ENCODE data around the gene TRAPPC12. TPM values are rescaled to one million over a fixed set of nuclear protein-coding genes. Genes with fewer than 3 reads are reported as not detected.
A peak's percentile ranks its signal among the peaks of the same experiment; 100 is the strongest.

The TRAPPC12 gene
- polyA plus RNA-seq, 6 donors from 2014 or later = 31.3 to 36.3 (median 33.1) TPM

DNA sequence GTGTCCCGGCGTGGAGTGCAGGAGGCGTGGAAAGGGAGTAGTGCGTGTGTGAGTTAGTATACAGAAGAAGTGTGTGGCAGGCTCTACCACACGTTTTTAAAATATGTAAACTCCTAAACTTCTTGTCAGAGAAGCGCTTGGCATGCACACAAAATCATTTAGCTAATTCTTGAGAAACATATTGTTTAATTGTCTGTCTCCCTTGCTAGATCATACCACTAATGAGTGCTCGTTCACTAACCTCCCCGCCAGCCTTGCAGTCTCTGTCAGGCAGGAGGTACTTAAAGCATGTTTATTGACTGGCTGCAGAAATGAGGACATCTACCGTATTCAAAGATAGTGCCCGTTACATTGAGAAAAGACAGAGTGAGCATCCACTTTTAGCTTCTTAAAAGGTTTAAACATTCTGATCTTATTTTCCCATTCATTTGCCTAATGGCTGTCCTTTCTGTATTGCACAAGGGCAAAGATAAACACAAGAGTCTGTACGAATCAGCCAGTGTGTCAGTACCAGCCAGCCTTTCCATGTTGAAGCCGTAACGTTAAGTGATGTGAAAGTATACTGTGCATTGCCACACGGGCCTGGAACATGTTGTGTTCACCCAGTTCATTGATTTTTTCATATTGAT is 41.4 kb downstream of the TRAPPC12 start:
- ATAC-seq (ENCODE audit: low read depth in 2 of 2) (no peak), DNase-seq (no peak)
- Mint-ChIP-seq H3K27ac (peak overlapping the region in 1 of 6 donors; percentile 54), H3K36me3 (peaks cover 4 to 19% of the 10 kb centered on the region in 2 donors), H3K27me3 (no peaks in the 10 kb centered on the region), H3K4me3 (no peak overlapping the region), H3K9me3 (no peaks in the 10 kb centered on the region), H3K4me1 (peaks cover 21 to 39% (median 28%) of the 10 kb centered on the region in 3 donors)

DNA sequence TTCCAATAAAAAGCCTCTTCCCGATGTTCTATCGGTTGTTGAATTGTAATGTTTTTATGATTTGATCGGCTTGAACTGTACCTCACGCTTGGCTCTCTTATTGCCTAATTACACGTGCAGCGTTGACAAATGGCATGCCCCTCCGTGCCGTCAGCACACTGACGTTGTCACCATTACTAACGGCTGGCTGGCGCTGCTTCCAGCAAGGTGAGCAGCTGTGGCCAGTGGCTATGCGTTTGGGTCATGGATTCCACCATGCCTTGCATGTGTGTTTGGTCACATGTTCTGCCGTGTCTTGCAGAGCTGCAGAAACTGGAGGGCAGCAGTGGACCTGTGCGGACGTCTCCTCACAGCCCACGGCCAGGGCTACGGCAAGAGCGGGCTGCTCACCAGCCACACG is 42.1 kb downstream of the TRAPPC12 start:
- Mint-ChIP-seq H3K27me3 (no peaks in the 10 kb centered on the region), H3K36me3 (peaks cover 7 to 19% of the 10 kb centered on the region in 2 donors), H3K9me3 (no peaks in the 10 kb centered on the region), H3K27ac (peak overlapping the region in 2 of 6 donors; percentile 62 to 90), H3K4me3 (no peak overlapping the region), H3K4me1 (peaks cover 21 to 39% (median 28%) of the 10 kb centered on the region in 3 donors)
- ATAC-seq (ENCODE audit: low read depth in 2 of 2) = no peak
- DNase-seq = no peak

DNA sequence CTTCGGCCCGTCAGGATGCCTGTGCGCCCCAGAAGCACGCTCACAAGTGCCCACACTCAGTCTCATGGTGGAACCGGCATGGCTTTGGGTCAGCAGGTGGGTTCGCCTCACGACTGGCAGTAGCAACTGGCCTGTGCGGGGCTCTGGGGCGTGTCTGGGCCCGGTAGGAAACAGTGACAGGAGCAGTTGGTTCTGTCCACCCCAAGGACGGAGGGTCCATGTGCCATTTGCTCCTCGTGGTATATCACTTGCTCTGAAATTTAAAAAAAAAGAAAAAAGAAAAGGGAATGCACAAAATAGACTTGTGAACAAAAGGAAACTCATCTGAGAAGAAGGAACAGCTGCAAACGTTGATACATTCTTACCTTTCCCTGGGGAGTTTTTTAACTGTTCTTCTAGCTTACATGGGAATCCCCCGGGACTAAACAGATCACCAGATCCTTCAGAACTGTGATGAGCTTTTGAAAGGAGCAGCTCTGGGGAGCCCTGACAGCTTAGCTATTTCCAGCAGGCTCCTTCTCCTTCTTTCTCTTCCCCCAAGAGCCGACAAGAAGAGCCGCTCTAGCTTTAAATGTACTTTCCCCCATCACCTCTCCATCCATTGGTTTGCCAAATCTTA is 42.8 kb downstream of the TRAPPC12 start:
- DNase-seq (no peak), ATAC-seq (ENCODE audit: low read depth in 2 of 2) (no peak)
- H3K4me3 Mint-ChIP-seq = no peak overlapping the region
- H3K27ac Mint-ChIP-seq = peak overlapping the region in 4 of 6 donors; percentile 21 to 85 (median 51)
- no peaks in the 10 kb centered on the region for H3K27me3 Mint-ChIP-seq
- H3K9me3 Mint-ChIP-seq = no peaks in the 10 kb centered on the region
- H3K36me3 Mint-ChIP-seq = peaks cover 7 to 19% of the 10 kb centered on the region in 2 donors
- H3K4me1 Mint-ChIP-seq = peaks cover 21 to 39% (median 24%) of the 10 kb centered on the region in 3 donors

DNA sequence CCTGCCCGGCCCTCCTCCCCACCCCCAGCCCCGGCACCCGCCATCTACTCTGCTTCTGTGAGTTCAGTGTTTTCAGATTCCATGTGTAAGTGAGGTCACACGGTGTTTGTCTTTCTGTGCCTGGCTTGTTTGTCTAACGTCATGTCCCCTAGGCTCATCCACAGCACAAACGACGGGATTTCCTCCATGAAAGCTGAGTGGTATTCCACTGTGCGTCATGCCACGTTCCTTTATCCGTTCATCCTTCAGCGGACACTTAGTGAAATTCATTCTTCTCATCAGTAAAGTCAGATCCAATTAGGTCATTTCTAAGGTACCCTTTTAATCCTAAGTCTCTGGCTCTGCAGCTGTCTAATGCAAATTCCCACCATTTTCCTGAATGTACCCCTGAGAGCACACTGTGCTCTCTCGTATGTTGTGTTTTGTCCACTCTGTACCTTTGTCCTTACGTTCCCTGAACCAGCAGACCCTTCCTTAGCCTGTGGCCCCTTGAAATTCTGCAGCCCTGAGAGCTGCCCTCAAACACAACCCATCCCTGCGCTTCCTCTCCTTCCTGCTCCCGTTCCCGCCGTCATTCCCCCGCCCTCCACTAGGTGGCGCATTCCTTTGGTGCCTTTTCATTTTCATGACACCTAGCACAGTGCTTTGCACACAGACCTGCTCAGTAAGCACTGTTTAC is 44.1 kb downstream of the TRAPPC12 start:
- DNase-seq = peak; percentile 49
- peak; percentile 40 to 70 for ATAC-seq (ENCODE audit: low read depth in 2 of 2)
- Mint-ChIP-seq H3K36me3 (peaks cover 7 to 18% of the 10 kb centered on the region in 2 donors), H3K4me1 (peaks cover 21 to 34% (median 24%) of the 10 kb centered on the region in 3 donors), H3K27ac (peak overlapping the region; percentile 1 to 70 (median 30)), H3K9me3 (no peaks in the 10 kb centered on the region), H3K27me3 (no peaks in the 10 kb centered on the region), H3K4me3 (peak overlapping the region in 1 of 8 donors; percentile 22)

DNA sequence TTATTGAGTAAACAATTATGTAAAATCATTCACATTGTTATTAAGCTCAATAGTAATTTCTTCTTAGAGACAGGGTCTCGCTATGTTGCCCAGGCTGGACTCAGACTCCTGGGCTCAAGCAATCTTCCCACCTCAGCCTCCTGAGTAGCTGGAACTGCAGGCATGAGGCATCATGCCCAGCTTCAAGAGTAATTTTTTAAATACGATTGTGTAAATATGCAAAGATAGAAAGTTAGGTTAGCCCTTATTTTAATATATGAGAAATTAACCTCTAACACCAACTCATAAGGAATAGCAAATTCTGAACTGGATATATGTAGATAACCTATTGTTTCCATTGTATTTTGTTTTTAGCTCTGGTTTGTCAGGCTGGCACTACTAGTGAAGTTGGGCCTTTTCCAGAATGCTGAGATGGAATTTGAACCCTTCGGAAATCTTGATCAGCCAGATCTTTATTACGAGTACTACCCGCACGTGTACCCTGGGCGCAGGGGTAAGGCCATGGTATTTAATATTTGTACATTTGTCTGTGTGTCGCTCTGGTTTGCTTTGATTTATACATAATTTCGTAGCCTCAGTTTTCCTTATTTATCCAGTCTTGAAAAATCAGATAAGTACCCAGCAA is 44.8 kb downstream of the TRAPPC12 start:
- Mint-ChIP-seq H3K4me3 (no peak overlapping the region), H3K27ac (peak overlapping the region in 3 of 6 donors; percentile 1 to 15 (median 9)), H3K9me3 (no peaks in the 10 kb centered on the region), H3K4me1 (peaks cover 16 to 28% (median 21%) of the 10 kb centered on the region in 3 donors), H3K36me3 (peaks cover 10 to 11% of the 10 kb centered on the region in 2 donors), H3K27me3 (no peaks in the 10 kb centered on the region)
- no peak for ATAC-seq (ENCODE audit: low read depth in 2 of 2)
- no peak for DNase-seq

DNA sequence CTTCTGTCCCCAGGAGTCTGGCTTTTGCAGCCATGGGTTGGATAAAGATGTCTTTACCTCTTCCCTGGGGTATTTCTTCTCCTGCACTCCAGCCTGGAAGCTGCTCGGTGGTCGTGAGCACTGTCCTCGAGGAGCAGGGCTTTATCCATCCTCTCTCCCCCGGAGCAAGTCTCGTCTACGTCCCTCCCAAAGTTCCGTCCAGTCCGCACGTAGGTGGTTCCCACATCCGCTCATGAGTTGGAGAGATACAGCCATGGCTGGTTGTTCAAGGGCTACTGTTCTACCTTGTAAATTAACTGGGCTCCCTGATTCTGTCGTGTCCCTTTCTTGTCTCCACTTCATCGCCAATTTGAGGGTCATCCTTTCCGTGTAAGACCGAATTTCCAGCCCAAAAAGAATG is 47.1 kb downstream of the TRAPPC12 start:
- H3K27me3 Mint-ChIP-seq = no peaks in the 10 kb centered on the region
- ATAC-seq (ENCODE audit: low read depth in 2 of 2) (no peak), DNase-seq (no peak)
- H3K36me3 Mint-ChIP-seq = peaks cover 11 to 22% of the 10 kb centered on the region in 2 donors
- no peaks in the 10 kb centered on the region for H3K9me3 Mint-ChIP-seq
- H3K4me3 Mint-ChIP-seq = no peak overlapping the region
- peaks cover 11 to 16% (median 16%) of the 10 kb centered on the region in 3 donors for H3K4me1 Mint-ChIP-seq
- H3K27ac Mint-ChIP-seq = no peak overlapping the region

DNA sequence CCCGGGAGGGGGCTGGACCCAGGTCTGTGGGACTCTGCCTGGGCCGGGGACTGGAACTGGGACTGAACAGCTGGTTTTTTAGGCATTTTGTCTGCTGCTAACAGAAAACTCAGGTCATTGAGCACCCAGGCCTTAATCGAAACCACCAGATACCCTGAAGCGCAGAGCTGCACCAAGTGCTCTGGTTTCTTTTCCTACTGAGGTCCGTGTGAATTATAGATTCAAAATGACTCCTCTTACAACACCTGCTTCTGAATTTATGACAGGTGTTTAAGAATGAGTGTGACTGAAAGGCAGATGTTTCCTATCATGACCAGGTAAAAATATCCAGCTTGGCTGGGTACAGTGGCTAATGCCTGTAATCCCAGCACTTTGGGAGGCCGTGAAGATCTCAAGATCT is 47.8 kb downstream of the TRAPPC12 start:
- Mint-ChIP-seq H3K9me3 (no peaks in the 10 kb centered on the region), H3K4me1 (peaks cover 8 to 12% (median 12%) of the 10 kb centered on the region in 3 donors), H3K36me3 (peaks cover 11 to 22% of the 10 kb centered on the region in 2 donors), H3K27me3 (no peaks in the 10 kb centered on the region), H3K4me3 (no peak overlapping the region), H3K27ac (no peak overlapping the region)
- no peak for ATAC-seq (ENCODE audit: low read depth in 2 of 2)
- DNase-seq = no peak

DNA sequence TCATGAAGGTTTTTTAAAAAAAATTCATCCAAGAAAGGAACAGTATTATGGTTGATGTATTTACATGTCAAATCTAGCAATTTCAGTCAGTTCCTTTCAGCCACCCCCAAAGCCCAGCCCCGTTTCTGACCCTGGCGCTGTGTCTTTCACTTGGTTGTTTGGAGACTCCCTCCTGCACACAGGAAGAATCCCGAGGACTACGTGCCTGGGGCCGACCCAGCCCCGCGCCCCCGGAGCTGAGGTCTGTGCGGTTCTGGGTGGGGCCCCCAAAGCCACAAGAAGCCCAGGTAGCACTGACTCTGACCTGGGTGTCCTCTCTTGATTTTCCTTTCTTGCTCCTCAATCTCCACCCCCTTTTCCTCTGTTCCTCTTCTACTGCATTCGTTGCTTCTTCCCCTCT is 49.1 kb downstream of the TRAPPC12 start:
- peak overlapping the region in 1 of 6 donors; percentile 68 for H3K27ac Mint-ChIP-seq
- H3K4me1 Mint-ChIP-seq = peaks cover 4 to 8% (median 5%) of the 10 kb centered on the region in 3 donors
- peaks cover 7 to 22% of the 10 kb centered on the region in 2 donors for H3K36me3 Mint-ChIP-seq

DNA sequence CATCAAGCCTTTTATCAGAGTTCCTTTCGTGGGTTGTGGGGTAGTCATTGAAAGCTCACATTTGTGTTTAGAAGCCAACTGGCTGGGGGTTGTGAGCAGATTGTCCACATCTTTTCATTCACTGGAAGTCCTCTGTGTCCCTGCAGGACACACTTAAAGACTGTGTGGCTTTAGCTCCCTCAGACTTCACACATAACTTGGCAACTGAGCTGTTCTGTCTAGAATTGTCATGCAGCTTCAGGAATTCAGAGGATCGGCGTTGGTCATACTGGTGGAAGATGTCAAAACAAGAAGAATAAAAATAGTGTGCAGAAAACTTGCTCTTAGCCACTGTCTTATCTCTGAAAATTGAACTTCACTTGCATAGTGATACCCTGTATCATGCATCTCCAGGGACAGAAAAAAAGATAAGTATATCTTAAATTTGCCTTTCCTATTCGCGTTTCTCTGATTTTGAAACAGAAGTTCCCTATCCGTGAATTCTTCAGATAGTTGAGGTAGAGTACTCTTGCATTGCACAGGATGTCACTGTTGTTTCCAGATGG is 49.6 kb downstream of the TRAPPC12 start:
- peaks cover 0 to 3% (median 0%) of the 10 kb centered on the region in 3 donors for H3K4me1 Mint-ChIP-seq
- H3K9me3 Mint-ChIP-seq = no peaks in the 10 kb centered on the region
- H3K36me3 Mint-ChIP-seq = peaks cover 1 to 22% of the 10 kb centered on the region in 2 donors
- no peak overlapping the region for H3K4me3 Mint-ChIP-seq
- no peak for ATAC-seq (ENCODE audit: low read depth in 2 of 2)
- peak overlapping the region in 1 of 6 donors; percentile 68 for H3K27ac Mint-ChIP-seq
- no peak for DNase-seq
- no peaks in the 10 kb centered on the region for H3K27me3 Mint-ChIP-seq

More for the DNA sequence above, 49.1 kb downstream of the TRAPPC12 start:
- Mint-ChIP-seq H3K9me3 (no peaks in the 10 kb centered on the region), H3K4me3 (no peak overlapping the region), H3K27me3 (no peaks in the 10 kb centered on the region)
- DNase-seq = no peak
- no peak for ATAC-seq (ENCODE audit: low read depth in 2 of 2)

DNA sequence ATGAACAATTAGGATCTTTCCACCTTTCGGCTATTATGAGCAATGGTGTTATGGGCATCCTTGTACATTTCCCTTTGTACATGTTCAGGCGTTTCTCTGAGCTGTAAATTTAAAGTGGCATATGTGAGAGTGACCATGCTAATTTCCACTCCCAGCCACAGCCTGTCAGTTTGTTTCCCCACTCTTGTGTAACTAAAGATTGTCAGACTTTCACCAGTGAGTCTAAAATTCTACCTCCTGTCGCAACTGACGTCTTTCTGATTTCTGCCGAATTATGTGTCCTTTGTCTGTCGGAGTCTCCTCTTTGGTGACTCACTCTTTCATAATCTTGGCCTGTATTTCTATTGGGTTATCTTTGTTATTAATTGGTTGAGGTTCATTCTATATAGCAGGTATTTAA is 50.7 kb downstream of the TRAPPC12 start:
- no peak overlapping the region for H3K4me3 Mint-ChIP-seq
- H3K27me3 Mint-ChIP-seq = no peaks in the 10 kb centered on the region
- ATAC-seq (ENCODE audit: low read depth in 2 of 2) (no peak), DNase-seq (no peak)
- no peaks in the 10 kb centered on the region for H3K9me3 Mint-ChIP-seq
- peaks cover 6 to 22% of the 10 kb centered on the region in 2 donors for H3K36me3 Mint-ChIP-seq
- H3K27ac Mint-ChIP-seq = no peak overlapping the region
- H3K4me1 Mint-ChIP-seq = peaks cover 0 to 3% (median 0%) of the 10 kb centered on the region in 3 donors

DNA sequence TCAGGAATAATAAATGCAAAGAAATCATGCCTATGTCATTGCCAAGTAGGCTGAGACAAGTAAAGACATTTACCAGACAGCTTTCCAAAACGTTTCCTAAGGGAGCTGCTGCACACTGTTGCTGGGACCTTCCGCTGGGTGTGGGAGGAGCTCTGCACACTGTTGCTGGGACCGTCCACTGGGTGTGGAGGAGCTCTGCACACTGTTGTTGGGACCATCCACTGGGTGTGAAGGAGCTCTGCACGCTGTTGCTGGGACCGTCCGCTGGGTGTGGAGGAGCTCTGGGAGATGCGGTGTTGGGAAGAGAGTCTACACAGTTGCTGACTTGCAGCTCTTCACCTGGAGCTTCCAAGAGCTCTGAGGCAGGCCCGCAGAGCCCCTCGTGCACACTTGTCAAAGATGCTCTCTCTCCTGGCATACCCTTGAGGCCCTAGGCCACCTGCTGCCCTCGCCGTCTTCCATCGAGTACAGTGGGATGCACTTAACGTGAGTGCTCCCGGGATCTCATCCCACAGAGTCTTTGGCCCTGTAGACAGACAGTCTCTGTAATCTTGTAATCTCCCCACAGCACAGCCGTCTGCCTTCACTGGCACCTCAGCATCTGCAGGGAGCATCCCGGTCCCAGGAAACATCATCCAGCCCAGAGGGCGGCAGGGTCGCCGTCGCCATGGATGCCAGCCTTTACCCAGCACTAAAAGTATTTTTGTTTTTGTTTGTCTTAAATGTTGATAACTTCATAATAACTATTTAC is 51.4 kb downstream of the TRAPPC12 start:
- peak overlapping the region in 1 of 6 donors; percentile 82 for H3K27ac Mint-ChIP-seq
- H3K36me3 Mint-ChIP-seq = peaks cover 6 to 18% of the 10 kb centered on the region in 2 donors
- H3K9me3 Mint-ChIP-seq = no peaks in the 10 kb centered on the region
- no peaks in the 10 kb centered on the region for H3K27me3 Mint-ChIP-seq
- H3K4me3 Mint-ChIP-seq = no peak overlapping the region
- H3K4me1 Mint-ChIP-seq = peaks cover 0 to 3% (median 0%) of the 10 kb centered on the region in 3 donors
- no peak for DNase-seq
- no peak for ATAC-seq (ENCODE audit: low read depth in 2 of 2)

DNA sequence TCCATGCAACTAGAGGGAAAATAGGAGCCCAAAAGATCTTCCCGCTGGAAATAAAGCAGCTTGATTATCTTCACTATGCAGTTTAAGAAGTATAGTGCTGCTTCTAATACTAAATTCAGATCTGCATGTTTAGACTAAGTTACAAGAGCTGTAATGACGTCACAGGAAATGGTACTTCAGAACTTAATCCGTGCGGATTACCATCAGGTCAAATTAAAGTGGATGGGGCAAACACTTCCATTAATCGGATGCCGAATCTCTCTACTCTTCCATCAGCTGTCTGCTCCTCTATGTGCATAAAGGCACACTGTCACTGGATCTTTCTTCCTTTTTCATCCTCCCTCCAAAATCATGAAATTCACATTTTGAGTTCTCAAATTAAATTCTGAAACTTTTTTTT is 52.6 kb downstream of the TRAPPC12 start:
- Mint-ChIP-seq H3K9me3 (no peaks in the 10 kb centered on the region), H3K36me3 (peaks cover 6 to 15% of the 10 kb centered on the region in 2 donors), H3K27ac (peak overlapping the region in 2 of 6 donors; percentile 16 to 50), H3K4me3 (no peak overlapping the region), H3K4me1 (peaks cover 0 to 3% (median 0%) of the 10 kb centered on the region in 3 donors), H3K27me3 (no peaks in the 10 kb centered on the region)
- DNase-seq (no peak), ATAC-seq (ENCODE audit: low read depth in 2 of 2) (no peak)
